Liver (tissue), 9 donors: ENCODE measurements around the gene BFSP2. TPM values are rescaled to one million over a fixed set of nuclear protein-coding genes. Genes with fewer than 3 reads are reported as not detected.

Experiments
- DNase-seq: peaks from one replicate; pipeline ENCODE4 v3.0.0-alpha.2; 2017; ENCODE audit warnings: low spot score
- H3K27ac ChIP-seq, 2 donors: one replicate each; pipeline ENCODE4 v1.7.0; 2013; ENCODE audit warnings: inconsistent platforms in 2 of 2, low read length in 2 of 2, control low read depth in 1 of 2, low read depth in 1 of 2, mild to moderate bottlenecking in 1 of 2
- H3K27me3 ChIP-seq, 4 donors: one replicate each; pipeline versions ENCODE4 v1.6.1 to v1.7.0; 2013; ENCODE audit warnings: low read length in 3 of 4, inconsistent platforms in 1 of 4, mild to moderate bottlenecking in 1 of 4, moderate library complexity in 1 of 4; ENCODE audit not compliant: control insufficient read depth in 4 of 4, insufficient read depth in 4 of 4
- H3K36me3 ChIP-seq, 4 donors: one replicate each; pipeline versions ENCODE4 v1.6.1 to v1.7.0; 2013; ENCODE audit warnings: low read length in 3 of 4, mild to moderate bottlenecking in 3 of 4, low read depth in 1 of 4, moderate library complexity in 1 of 4; ENCODE audit not compliant: control insufficient read depth in 4 of 4, insufficient read depth in 3 of 4
- H3K4me1 ChIP-seq, 4 donors: one replicate each; pipeline versions ENCODE4 v1.6.1 to v1.7.0; 2013; ENCODE audit warnings: low read length in 3 of 4, mild to moderate bottlenecking in 3 of 4, moderate library complexity in 1 of 4; ENCODE audit not compliant: control insufficient read depth in 4 of 4, insufficient read depth in 4 of 4
- H3K4me3 ChIP-seq, 3 donors: one replicate each; pipeline versions ENCODE4 v1.6.1 to v1.7.0; 2013; ENCODE audit warnings: low read length in 3 of 3, control low read depth in 1 of 3, low read depth in 1 of 3, mild to moderate bottlenecking in 1 of 3
- H3K9ac ChIP-seq, 2 donors: one replicate each; pipeline ENCODE4 v1.7.0; 2013; ENCODE audit warnings: low read length in 2 of 2, mild to moderate bottlenecking in 2 of 2, moderate library complexity in 2 of 2, control low read depth in 1 of 2, low read depth in 1 of 2
- H3K9me3 ChIP-seq, 4 donors: one replicate each; pipeline versions ENCODE4 v1.6.1 to v1.7.0; 2013; ENCODE audit warnings: low read length in 3 of 4; ENCODE audit not compliant: control insufficient read depth in 4 of 4
- ATF3 ChIP-seq: IDR thresholded peaks from 2 replicates; pipeline ENCODE4 v1.6.1; 2016; ENCODE audit warnings: antibody characterized with exemption
- CTCF ChIP-seq: fragments of 150-350 bp; IDR thresholded peaks from 2 replicates; pipeline ENCODE4 v1.5.1; 2017; ENCODE audit warnings: improper control_type of control experiment, low read depth, low read length; ENCODE audit not compliant: missing input control
- EGR1 ChIP-seq, 2 donors: IDR thresholded peaks; 2 replicates each; pipeline ENCODE4 v1.6.1; 2016 to 2018; ENCODE audit warnings: antibody characterized with exemption in 2 of 2, low read depth in 2 of 2
- FOXA1 ChIP-seq: IDR thresholded peaks from 2 replicates; pipeline ENCODE4 v1.6.1; 2016; ENCODE audit warnings: antibody characterized with exemption
- FOXA2 ChIP-seq: IDR thresholded peaks from 2 replicates; pipeline ENCODE4 v1.6.1; 2016; ENCODE audit warnings: antibody characterized with exemption
- GABPA ChIP-seq, 2 donors: IDR thresholded peaks in 1 of 2; conservative IDR thresholded peaks in 1 of 2; 2 replicates each; pipeline ENCODE4 v1.6.1; 2016; ENCODE audit warnings: antibody characterized with exemption in 2 of 2, mild to moderate bottlenecking in 1 of 2, moderate library complexity in 1 of 2
- HNF4A ChIP-seq, 2 donors: conservative IDR thresholded peaks; 2 replicates each; pipeline ENCODE4 v1.6.1; 2016; ENCODE audit warnings: antibody characterized with exemption in 2 of 2, mild to moderate bottlenecking in 2 of 2
- HNF4G ChIP-seq: IDR thresholded peaks from 2 replicates; pipeline ENCODE4 v1.6.1; 2016; ENCODE audit warnings: antibody characterized with exemption
- JUND ChIP-seq, 2 donors: IDR thresholded peaks; 2 replicates each; pipeline ENCODE4 v1.6.1; 2016; ENCODE audit warnings: antibody characterized with exemption in 2 of 2
- MAX ChIP-seq: IDR thresholded peaks from 2 replicates; pipeline ENCODE4 v1.6.1; 2016; ENCODE audit warnings: antibody characterized with exemption
- NR2F2 ChIP-seq: IDR thresholded peaks from 2 replicates; pipeline ENCODE4 v1.6.1; 2016; ENCODE audit warnings: antibody characterized with exemption
- RAD21 ChIP-seq, 2 donors: IDR thresholded peaks; 2 replicates each; pipeline ENCODE4 v1.6.1; 2016; ENCODE audit warnings: antibody characterized with exemption in 2 of 2, mild to moderate bottlenecking in 2 of 2
- RXRA ChIP-seq, 2 donors: IDR thresholded peaks; 2 replicates each; pipeline ENCODE4 v1.6.1; 2017 to 2018; ENCODE audit warnings: antibody characterized with exemption in 2 of 2, mild to moderate bottlenecking in 1 of 2
- TAF1 ChIP-seq: conservative IDR thresholded peaks from 2 replicates; pipeline ENCODE4 v1.6.1; 2016; ENCODE audit warnings: antibody characterized with exemption, mild to moderate bottlenecking
- YY1 ChIP-seq: IDR thresholded peaks from 2 replicates; pipeline ENCODE4 v1.6.1; 2016; ENCODE audit warnings: antibody characterized with exemption, mild to moderate bottlenecking
- ZBTB33 ChIP-seq: IDR thresholded peaks from 2 replicates; pipeline ENCODE4 v1.6.1; 2016; ENCODE audit warnings: antibody characterized with exemption
- WGBS: extraction: QIAGEN DNeasy Blood & Tissue Kit; methylation state at CpG from one replicate; pipeline ENCODE4 v1.1.7; 2013; 5-methylcytosine and 5-hydroxymethylcytosine counted together
- polyA plus RNA-seq, 2 donors: library from polyadenylated mRNA; stranded (reverse) in 1 of 2; unstranded in 1 of 2; fragments of 200-250 nt in 1 of 2; fragments of >200 nt in 1 of 2; fragmentation: Nextera tagmentation in 1 of 2; extraction: Ambion mirVana in 1 of 2; gene quantifications; one replicate each; pipeline versions ENCODE4 v1.2.1 to v1.2.3, GENCODE V29; 2013 to 2015
- total RNA-seq, 2 donors: library from RNA; depleted of rRNA; stranded (reverse); fragments of >200 nt; gene quantifications; one replicate each; pipeline ENCODE4 v1.2.3, GENCODE V29; 2014
- donor health status: healthy.
- donor health status: healthy.
- donor health status: healthy.
- donor health status: healthy.
- donor health status: healthy.

Gene BFSP2
- total and polyA plus RNA-seq, 4 donors = 0.42 TPM; not detected in 3

GRCh38 chr3:133477487-133477886 lies 77.6 kb downstream of the BFSP2 start:
- Histone ChIP-seq H3K9me3 (no peaks in the 10 kb centered on the region), H3K36me3 (no peaks in the 10 kb centered on the region), H3K4me1 (peaks cover 0 to 12% (median 8%) of the 10 kb centered on the region in 4 donors), H3K27me3 (no peaks in the 10 kb centered on the region), H3K9ac (no peak overlapping the region), H3K27ac (no peak overlapping the region), H3K4me3 (no peak overlapping the region)
- no peak for TF ChIP-seq RAD21 (IDR thresholded peaks at IDR 0.05)
- TF ChIP-seq NR2F2 = no peak
- no peak for TF ChIP-seq FOXA2
- no peak for TF ChIP-seq GABPA (IDR thresholded peaks at IDR 0.05 in 1 of 2, conservative IDR thresholded peaks at IDR 0.05 in 1 of 2)
- no peak for TF ChIP-seq FOXA1
- no peak for TF ChIP-seq YY1
- TF ChIP-seq HNF4A (conservative IDR thresholded peaks at IDR 0.05) = no peak
- no peak for TF ChIP-seq TAF1
- no peak for TF ChIP-seq HNF4G
- TF ChIP-seq CTCF = no peak
- TF ChIP-seq ZBTB33 = no peak
- TF ChIP-seq JUND (IDR thresholded peaks at IDR 0.05) = no peak
- no peak for TF ChIP-seq MAX
- TF ChIP-seq ATF3 = no peak
- DNase-seq = no peak

GRCh38 chr3:133478624-133479023 lies 78.8 kb downstream of the BFSP2 start:
- H3K9ac ChIP-seq = no peak overlapping the region
- H3K4me1 ChIP-seq = peaks cover 0 to 12% (median 8%) of the 10 kb centered on the region in 4 donors
- no peaks in the 10 kb centered on the region for H3K27me3 ChIP-seq
- H3K36me3 ChIP-seq = no peaks in the 10 kb centered on the region
- H3K27ac ChIP-seq = no peak overlapping the region
- 76% methylated on average over 1 of the region's 1 CpG for WGBS
- DNase-seq = no peak
- no peak overlapping the region for H3K4me3 ChIP-seq
- no peak for TF ChIP-seq HNF4G
- no peak for TF ChIP-seq NR2F2
- no peak for TF ChIP-seq RXRA (IDR thresholded peaks at IDR 0.05)
- TF ChIP-seq TAF1 = no peak
- no peak for TF ChIP-seq ZBTB33
- no peak for TF ChIP-seq ATF3
- no peak for TF ChIP-seq JUND (IDR thresholded peaks at IDR 0.05)
- no peak for TF ChIP-seq RAD21 (IDR thresholded peaks at IDR 0.05)
- TF ChIP-seq FOXA2 = no peak
- no peak for TF ChIP-seq HNF4A (conservative IDR thresholded peaks at IDR 0.05)
- no peak for TF ChIP-seq EGR1 (IDR thresholded peaks at IDR 0.05; ENCODE audit: low read depth in 2 of 2)
- no peak for TF ChIP-seq FOXA1
- H3K9me3 ChIP-seq = no peaks in the 10 kb centered on the region
